ENCODE results near the gene DTD1. TPM values are rescaled to one million over a fixed set of nuclear protein-coding genes. Genes with fewer than 3 reads are reported as not detected.

Gene DTD1
- total RNA-seq, 1 experiment from 2014 or later, result 48.0 TPM

- no peak for DNase-seq (ENCODE audit: low spot score)
Observed at GRCh38 chr20:18662279-18663040, 74.6 kb downstream of the DTD1 start.

- DNase-seq (ENCODE audit: low spot score), result no peak
Observed at GRCh38 chr20:18663932-18664331, 76.1 kb downstream of the DTD1 start.

- no peak for DNase-seq (ENCODE audit: low spot score)
Observed at GRCh38 chr20:18665135-18665534, 77.3 kb downstream of the DTD1 start.

- no peak for DNase-seq (ENCODE audit: low spot score)
Observed at GRCh38 chr20:18666803-18667415, 79.1 kb downstream of the DTD1 start.

GRCh38 chr20:18669241-18670019, 81.6 kb downstream of the DTD1 start:
- DNase-seq (ENCODE audit: low spot score), result no peak

- DNase-seq (ENCODE audit: low spot score), result no peak
Observed at GRCh38 chr20:18671203-18671710, 83.4 kb downstream of the DTD1 start.

GRCh38 chr20:18672834-18673233, 85.0 kb downstream of the DTD1 start:
- DNase-seq (ENCODE audit: low spot score), result no peak

- DNase-seq (ENCODE audit: low spot score), result no peak
Observed at GRCh38 chr20:18676396-18676795, 88.5 kb downstream of the DTD1 start.

GRCh38 chr20:18677126-18677525, 89.3 kb downstream of the DTD1 start:
- peak; percentile 5 for DNase-seq (ENCODE audit: low spot score)

GRCh38 chr20:18678549-18679419, 90.9 kb downstream of the DTD1 start:
- DNase-seq (ENCODE audit: low spot score), result peak; percentile 87

GRCh38 chr20:18683839-18684238, 96.0 kb downstream of the DTD1 start:
- no peak for DNase-seq (ENCODE audit: low spot score)

GRCh38 chr20:18684775-18685174, 96.9 kb downstream of the DTD1 start:
- DNase-seq (ENCODE audit: low spot score), result no peak

- DNase-seq (ENCODE audit: low spot score), result no peak
Observed at GRCh38 chr20:18685406-18685805, 97.6 kb downstream of the DTD1 start.

GRCh38 chr20:18686696-18687095, 98.8 kb downstream of the DTD1 start:
- peak; percentile 4 for DNase-seq (ENCODE audit: low spot score)

GRCh38 chr20:18688676-18689075, 100.8 kb downstream of the DTD1 start:
- no peak for DNase-seq (ENCODE audit: low spot score)

GRCh38 chr20:18689557-18689956, 101.7 kb downstream of the DTD1 start:
- DNase-seq (ENCODE audit: low spot score), result no peak

- peak; percentile 30 for DNase-seq (ENCODE audit: low spot score)
Observed at GRCh38 chr20:18692447-18692846, 104.6 kb downstream of the DTD1 start.

GRCh38 chr20:18694071-18694470, 106.2 kb downstream of the DTD1 start:
- no peak for DNase-seq (ENCODE audit: low spot score)

- DNase-seq (ENCODE audit: low spot score), result no peak
Observed at GRCh38 chr20:18695175-18695574, 107.3 kb downstream of the DTD1 start.

GRCh38 chr20:18698735-18699380, 111.0 kb downstream of the DTD1 start:
- DNase-seq (ENCODE audit: low spot score), result no peak

GRCh38 chr20:18701969-18702368, 114.1 kb downstream of the DTD1 start:
- DNase-seq (ENCODE audit: low spot score), result no peak
